Muscle of back (tissue), 10 donors: ENCODE measurements around the gene DNAJA4. TPM values are rescaled to one million over a fixed set of nuclear protein-coding genes. Genes with fewer than 3 reads are reported as not detected.

Source experiments
- polyA plus RNA-seq, 10 donors: library from polyadenylated mRNA; unstranded; fragments of 120-200 nt; gene quantifications; one replicate each; pipeline ENCODE4 v1.2.1, GENCODE V29; 2013; ENCODE audit not compliant: insufficient read length in 10 of 10

DNAJA4 gene
- polyA plus RNA-seq, 10 donors: 68.8 to 99.9 (median 86.3) TPM

Other genes with a start within 250 kb of the DNAJA4 start
- gene TBC1D2B, start 186.9 kb upstream of the DNAJA4 start, polyA plus RNA-seq: 10 to 100 TPM; 24.4 to 39.6 (median 31.3) TPM
- under 1 TPM; 0.07 to 0.21 (median 0.14) TPM for gene SH2D7, start 172.0 kb upstream of the DNAJA4 start, polyA plus RNA-seq
- gene CIB2, start 133.1 kb upstream of the DNAJA4 start, polyA plus RNA-seq: 10 to 100 TPM in 8 of 10 donors, 1 to 10 TPM in 2; 9.0 to 23.3 (median 18.6) TPM
- gene IDH3A, start 115.2 kb upstream of the DNAJA4 start, polyA plus RNA-seq: 10 to 100 TPM; 32.8 to 54.9 (median 39.0) TPM
- gene ACSBG1, start 30.0 kb upstream of the DNAJA4 start, polyA plus RNA-seq: 1 to 10 TPM in 2 of 10 donors, under 1 TPM in 8; 0.15 to 1.2 (median 0.49) TPM
- 10 to 100 TPM; 49.9 to 74.2 (median 56.3) TPM for gene SKIC8, start 35.0 kb downstream of the DNAJA4 start, polyA plus RNA-seq
- gene CRABP1, start 75.8 kb downstream of the DNAJA4 start, polyA plus RNA-seq: 100 to 1,000 TPM in 1 of 10 donors, 10 to 100 TPM in 8, 1 to 10 TPM in 1; 7.7 to 110 (median 53.8) TPM
- gene IREB2, start 173.7 kb downstream of the DNAJA4 start, polyA plus RNA-seq: 10 to 100 TPM; 35.1 to 54.0 (median 42.4) TPM
- 1 to 10 TPM; 1.5 to 3.8 (median 2.1) TPM for gene HYKK, start 243.0 kb downstream of the DNAJA4 start, polyA plus RNA-seq